ENCODE measurements around the gene POM121.
"Not testable (repeated sequence)": the region's sequence is repeated elsewhere in the genome, so short reads cannot be mapped to it uniquely, and the experiment has no call there.

Gene POM121

DNA sequence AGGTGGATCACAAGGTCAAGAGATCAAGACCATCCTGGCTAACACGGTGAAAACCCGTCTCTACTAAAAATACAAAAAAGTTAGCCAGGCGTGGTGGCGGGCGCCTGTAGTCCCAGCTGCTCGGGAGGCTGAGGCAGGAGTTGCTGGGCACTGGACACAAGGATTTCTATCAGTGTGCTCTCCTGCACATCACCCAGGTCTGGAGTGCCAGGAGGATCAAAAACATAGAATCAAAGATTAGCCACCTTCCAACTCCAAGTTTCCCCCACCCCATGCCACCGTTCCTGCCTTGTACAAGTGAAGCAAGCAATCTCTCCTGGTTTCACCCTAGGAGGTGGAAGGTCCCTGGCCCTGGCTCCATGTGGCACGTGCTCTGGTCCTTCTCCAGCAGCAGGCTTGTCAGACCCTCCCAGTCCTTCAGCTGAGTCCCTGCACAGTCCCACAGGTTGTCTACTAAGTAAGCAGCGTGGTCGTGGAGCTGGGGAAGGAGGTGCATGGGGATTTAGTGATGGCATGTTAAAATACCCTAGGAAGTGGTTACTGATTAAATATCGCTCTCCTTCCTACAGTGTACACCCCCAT, 73.1 kb downstream of the POM121 start:
- DNase-seq (ENCODE audit: low spot score), result not testable (repeated sequence)
